SU-DHL-6 (cell line): ENCODE results near the gene RINT1.
A peak's percentile ranks its signal among the peaks of the same experiment; 100 is the strongest.

Source experiments
- H2AFZ ChIP-seq: fragments of 200-600 bp; sonication (generic); 2 replicates; pipeline ENCODE4 v1.6.1; 2014; ENCODE audit warnings: low read depth, mild to moderate bottlenecking, moderate library complexity, mixed read lengths, antibody characterized with exemption, low read length; ENCODE audit not compliant: severe bottlenecking
- H3F3A ChIP-seq: fragments of 200-600 bp; shearing (Covaris generic); 2 replicates; pipeline ENCODE4 v1.6.0; 2016; ENCODE audit warnings: antibody characterized with exemption, mild to moderate bottlenecking; ENCODE audit not compliant: insufficient read depth
- H3K27ac ChIP-seq: fragments of 200-600 bp; sonication (generic); 2 replicates; pipeline ENCODE4 v1.5.1; 2016; ENCODE audit warnings: low read depth, mild to moderate bottlenecking, low read length, moderate library complexity, mixed read lengths
- H3K27me3 ChIP-seq: fragments of 200-600 bp; sonication (generic), shearing (Covaris generic); 2 replicates; pipeline ENCODE4 v1.6.0; 2014; ENCODE audit warnings: mild to moderate bottlenecking, low read length
- H3K36me3 ChIP-seq: fragments of 200-600 bp; sonication (generic); 2 replicates; pipeline ENCODE4 v1.6.1; 2014; ENCODE audit warnings: mild to moderate bottlenecking, low read length, mixed read lengths
- H3K4me2 ChIP-seq: fragments of 300-600, 200-600 bp; shearing (Covaris generic), sonication (generic); 2 replicates; pipeline ENCODE4 v1.6.0; 2014; ENCODE audit warnings: low read length, low read depth, mild to moderate bottlenecking; ENCODE audit not compliant: poor library complexity, severe bottlenecking
- H3K4me3 ChIP-seq: fragments of 200-600 bp; sonication (generic); 2 replicates; pipeline ENCODE4 v1.5.1; 2014; ENCODE audit warnings: antibody characterized with exemption, low read length, mild to moderate bottlenecking, mixed read lengths; ENCODE audit not compliant: insufficient read depth, poor library complexity, severe bottlenecking
- H3K79me2 ChIP-seq: fragments of 200-600 bp; sonication (generic); 2 replicates; pipeline ENCODE4 v1.6.1; 2014; ENCODE audit warnings: mild to moderate bottlenecking, low read length, moderate library complexity; ENCODE audit not compliant: insufficient read depth
- H3K9ac ChIP-seq: fragments of 200-600 bp; sonication (generic); 2 replicates; pipeline ENCODE4 v1.7.0; 2014; ENCODE audit warnings: mild to moderate bottlenecking, low read length
- H3K9me2 ChIP-seq: fragments of 200-600 bp; sonication (generic); replicated peaks from 2 replicates; pipeline ENCODE4 v1.6.1; 2014; ENCODE audit warnings: low read length; ENCODE audit not compliant: insufficient read depth
- H3K9me3 ChIP-seq: fragments of 200-600 bp; sonication (generic); 2 replicates; pipeline ENCODE4 v1.6.1; 2014; ENCODE audit warnings: low read length, mixed read lengths; ENCODE audit not compliant: insufficient read depth
- H4K20me1 ChIP-seq: fragments of 200-600 bp; sonication (generic); 2 replicates; pipeline ENCODE4 v1.6.1; 2014; ENCODE audit warnings: low read depth, mild to moderate bottlenecking, antibody characterized with exemption, low read length, moderate library complexity, mixed read lengths
- CTCF ChIP-seq: fragments of 200-600 bp; sonication (generic); IDR thresholded peaks from one replicate; pipeline ENCODE4 v1.5.1; 2017; ENCODE audit warnings: antibody characterized with exemption, mild to moderate bottlenecking, low read length, moderate library complexity; ENCODE audit not compliant: insufficient read depth, poor library complexity, severe bottlenecking
- EZH2phosphoT487 ChIP-seq: fragments of 200-600 bp; sonication (generic), shearing (Covaris generic); conservative IDR thresholded peaks from 2 replicates; pipeline ENCODE4 v1.6.1; 2018; ENCODE audit warnings: mild to moderate bottlenecking, antibody characterized with exemption, low read length, moderate library complexity, mixed read lengths

The RINT1 gene

GRCh38 chr7:105530126-105530525, 1.9 kb upstream of the RINT1 start:
- Histone ChIP-seq H3K4me3 (no peak overlapping the region), H3K9me2 (no peaks in the 10 kb centered on the region), H3K9ac (no peak overlapping the region), H3K27ac (no peak overlapping the region), H3K36me3 (no peaks in the 10 kb centered on the region; the same call in 1 of the 2 replicates), H3K4me2 (no peak overlapping the region), H3K9me3 (no peaks in the 10 kb centered on the region), H4K20me1 (no peaks in the 10 kb centered on the region), H2AFZ (no peak overlapping the region), H3K79me2 (peaks cover 26% of the 10 kb centered on the region), H3K27me3 (no peaks in the 10 kb centered on the region), H3F3A (peaks cover 6% of the 10 kb centered on the region; the same call in 1 of the 2 replicates)
- TF ChIP-seq CTCF (no peak), EZH2phosphoT487 (no peak)

- H3K9me3 ChIP-seq: no peaks in the 10 kb centered on the region
- no peaks in the 10 kb centered on the region for H3K9me2 ChIP-seq
- no peaks in the 10 kb centered on the region for H4K20me1 ChIP-seq
- peaks cover 6% of the 10 kb centered on the region; the same call in 1 of the 2 replicates for H3F3A ChIP-seq
- H3K4me2 ChIP-seq: peak overlapping the region; percentile 97
- H3K79me2 ChIP-seq: peaks cover 26% of the 10 kb centered on the region
- no peak overlapping the region for H3K9ac ChIP-seq
- no peak overlapping the region for H2AFZ ChIP-seq
- no peaks in the 10 kb centered on the region for H3K27me3 ChIP-seq
- H3K4me3 ChIP-seq: no peak overlapping the region
- H3K27ac ChIP-seq: no peak overlapping the region
- no peak for TF ChIP-seq EZH2phosphoT487
- no peak for TF ChIP-seq CTCF
- no peaks in the 10 kb centered on the region; the same call in 1 of the 2 replicates for H3K36me3 ChIP-seq
Observed at GRCh38 chr7:105530546-105530945, 1.5 kb upstream of the RINT1 start.

GRCh38 chr7:105532709-105533460, 884 bp downstream of the RINT1 start:
- Histone ChIP-seq H3K9me2 (no peaks in the 10 kb centered on the region), H3F3A (peaks cover 6% of the 10 kb centered on the region; the same call in 1 of the 2 replicates), H3K4me3 (peak overlapping the region; percentile 71), H3K9me3 (no peaks in the 10 kb centered on the region), H3K27me3 (no peaks in the 10 kb centered on the region), H3K36me3 (peaks cover 6% of the 10 kb centered on the region; the same call in 1 of the 2 replicates), H3K79me2 (peaks cover 35% of the 10 kb centered on the region), H3K9ac (peak overlapping the region; percentile 80), H2AFZ (peak overlapping the region; percentile 87), H3K4me2 (peak overlapping the region; percentile 97), H4K20me1 (no peaks in the 10 kb centered on the region), H3K27ac (peak overlapping the region; percentile 59)
- no peak for TF ChIP-seq CTCF
- no peak for TF ChIP-seq EZH2phosphoT487
